ENCODE data around the gene DPYD. TPM values are rescaled to one million over a fixed set of nuclear protein-coding genes. Genes with fewer than 3 reads are reported as not detected.
"Not testable (repeated sequence)": the region's sequence is repeated elsewhere in the genome, so short reads cannot be mapped to it uniquely, and the experiment has no call there.

The DPYD gene
- total RNA-seq, 2 donors from 2014 or later = 4.9 to 11.7 TPM

- TF ChIP-seq CTCF (IDR thresholded peaks at IDR 0.05) = no peak
- H3K4me3 ChIP-seq = no peak overlapping the region
- no peak overlapping the region for H3K27ac ChIP-seq
- no peak overlapping the region for H3K9ac ChIP-seq (ENCODE audit: low read depth in 2 of 2, low read length in 2 of 2)
- no peaks in the 10 kb centered on the region for H3K36me3 ChIP-seq
- no peaks in the 10 kb centered on the region for H3K27me3 ChIP-seq
- H3K9me3 ChIP-seq = no peaks in the 10 kb centered on the region
- no peak for DNase-seq
- no peaks in the 10 kb centered on the region for H3K4me1 ChIP-seq
- intact Hi-C loops (cut with DNase I) = no loop called here
These were observed 682.0 kb downstream of the DPYD start for GRCh38 chr1:97238816-97239215.

- H3K9me3 ChIP-seq; H3K9ac ChIP-seq (ENCODE audit: low read depth in 2 of 2, low read length in 2 of 2); H3K36me3 ChIP-seq; H3K4me1 ChIP-seq; intact Hi-C loops (cut with DNase I); H3K4me3 ChIP-seq; DNase-seq; H3K27me3 ChIP-seq; H3K27ac ChIP-seq: not testable (repeated sequence)
These were observed 689.5 kb downstream of the DPYD start for GRCh38 chr1:97231354-97231753.

GRCh38 chr1:97212671-97213070 is 708.2 kb downstream of the DPYD start:
- TF ChIP-seq CTCF (IDR thresholded peaks at IDR 0.05) = no peak
- intact Hi-C loops (cut with DNase I) = no loop called here
- no peak overlapping the region for H3K9ac ChIP-seq (ENCODE audit: low read depth in 2 of 2, low read length in 2 of 2)
- no peaks in the 10 kb centered on the region for H3K4me1 ChIP-seq
- no peak overlapping the region for H3K27ac ChIP-seq
- no peak for DNase-seq
- H3K27me3 ChIP-seq = no peaks in the 10 kb centered on the region
- no peaks in the 10 kb centered on the region for H3K36me3 ChIP-seq
- no peak overlapping the region for H3K4me3 ChIP-seq
- no peaks in the 10 kb centered on the region for H3K9me3 ChIP-seq

GRCh38 chr1:97210307-97210706 is 710.5 kb downstream of the DPYD start:
- no peak for DNase-seq
- intact Hi-C loops (cut with DNase I) = no loop called here
- no peaks in the 10 kb centered on the region for H3K27me3 ChIP-seq
- no peaks in the 10 kb centered on the region for H3K36me3 ChIP-seq
- no peak overlapping the region for H3K4me3 ChIP-seq
- no peaks in the 10 kb centered on the region for H3K4me1 ChIP-seq
- H3K27ac ChIP-seq = no peak overlapping the region
- no peaks in the 10 kb centered on the region for H3K9me3 ChIP-seq
- no peak for TF ChIP-seq CTCF (IDR thresholded peaks at IDR 0.05)
- H3K9ac ChIP-seq (ENCODE audit: low read depth in 2 of 2, low read length in 2 of 2) = no peak overlapping the region

- Histone ChIP-seq H3K9ac (ENCODE audit: low read depth in 2 of 2, low read length in 2 of 2) (no peak overlapping the region), H3K4me1 (no peaks in the 10 kb centered on the region), H3K27ac (no peak overlapping the region), H3K9me3 (no peaks in the 10 kb centered on the region), H3K27me3 (no peaks in the 10 kb centered on the region), H3K4me3 (no peak overlapping the region), H3K36me3 (no peaks in the 10 kb centered on the region)
- DNase-seq = no peak
- no peak for TF ChIP-seq CTCF (IDR thresholded peaks at IDR 0.05)
- intact Hi-C loops (cut with DNase I) = no loop called here
These were observed 711.4 kb downstream of the DPYD start for GRCh38 chr1:97209381-97209957.

GRCh38 chr1:97207868-97208267 is 713.0 kb downstream of the DPYD start:
- DNase-seq = no peak
- H3K4me1 ChIP-seq = no peaks in the 10 kb centered on the region
- no peak for TF ChIP-seq CTCF (IDR thresholded peaks at IDR 0.05)
- no peaks in the 10 kb centered on the region for H3K27me3 ChIP-seq
- H3K36me3 ChIP-seq = no peaks in the 10 kb centered on the region
- no peak overlapping the region for H3K27ac ChIP-seq
- no peak overlapping the region for H3K9ac ChIP-seq (ENCODE audit: low read depth in 2 of 2, low read length in 2 of 2)
- intact Hi-C loops (cut with DNase I) = no loop called here
- H3K4me3 ChIP-seq = no peak overlapping the region
- H3K9me3 ChIP-seq = no peaks in the 10 kb centered on the region

All from colonic mucosa (tissue), 4 donors.